Measurements from ENCODE around the gene GOLGA1. TPM values are rescaled to one million over a fixed set of nuclear protein-coding genes. Genes with fewer than 3 reads are reported as not detected.
"Not testable (repeated sequence)": the region's sequence is repeated elsewhere in the genome, so short reads cannot be mapped to it uniquely, and the experiment has no call there.

Gene GOLGA1
- total RNA-seq, 4 donors from 2014 or later = 6.7 to 25.7 (median 15.4) TPM

- Histone ChIP-seq H3K27me3 (no peaks in the 10 kb centered on the region), H3K36me3 (no peaks in the 10 kb centered on the region), H3K9me3 (no peaks in the 10 kb centered on the region), H3K4me1 (no peaks in the 10 kb centered on the region), H3K4me3 (no peak overlapping the region), H3K27ac (no peak overlapping the region)
- TF ChIP-seq, protein P1, sequence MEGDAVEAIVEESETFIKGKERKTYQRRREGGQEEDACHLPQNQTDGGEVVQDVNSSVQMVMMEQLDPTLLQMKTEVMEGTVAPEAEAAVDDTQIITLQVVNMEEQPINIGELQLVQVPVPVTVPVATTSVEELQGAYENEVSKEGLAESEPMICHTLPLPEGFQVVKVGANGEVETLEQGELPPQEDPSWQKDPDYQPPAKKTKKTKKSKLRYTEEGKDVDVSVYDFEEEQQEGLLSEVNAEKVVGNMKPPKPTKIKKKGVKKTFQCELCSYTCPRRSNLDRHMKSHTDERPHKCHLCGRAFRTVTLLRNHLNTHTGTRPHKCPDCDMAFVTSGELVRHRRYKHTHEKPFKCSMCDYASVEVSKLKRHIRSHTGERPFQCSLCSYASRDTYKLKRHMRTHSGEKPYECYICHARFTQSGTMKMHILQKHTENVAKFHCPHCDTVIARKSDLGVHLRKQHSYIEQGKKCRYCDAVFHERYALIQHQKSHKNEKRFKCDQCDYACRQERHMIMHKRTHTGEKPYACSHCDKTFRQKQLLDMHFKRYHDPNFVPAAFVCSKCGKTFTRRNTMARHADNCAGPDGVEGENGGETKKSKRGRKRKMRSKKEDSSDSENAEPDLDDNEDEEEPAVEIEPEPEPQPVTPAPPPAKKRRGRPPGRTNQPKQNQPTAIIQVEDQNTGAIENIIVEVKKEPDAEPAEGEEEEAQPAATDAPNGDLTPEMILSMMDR (IDR thresholded peaks at IDR 0.05) = no peak
- TF ChIP-seq POLR2A (IDR thresholded peaks at IDR 0.05) = no peak
- DNase-seq = no peak
- intact Hi-C loops (cut with DNase I; ENCODE audit: low total_unique reads) = no loop called here
These were observed 96.6 kb downstream of the GOLGA1 start for GRCh38 chr9:124844291-124844690.

- Histone ChIP-seq H3K27ac (no peak overlapping the region), H3K27me3 (no peaks in the 10 kb centered on the region), H3K4me1 (no peaks in the 10 kb centered on the region), H3K9me3 (no peaks in the 10 kb centered on the region), H3K4me3 (no peak overlapping the region), H3K36me3 (no peaks in the 10 kb centered on the region)
- DNase-seq = no peak
- intact Hi-C loops (cut with DNase I; ENCODE audit: low total_unique reads) = no loop called here
- no peak for TF ChIP-seq POLR2A (IDR thresholded peaks at IDR 0.05)
- TF ChIP-seq, protein P1 (IDR thresholded peaks at IDR 0.05) = no peak
These were observed 97.3 kb downstream of the GOLGA1 start for GRCh38 chr9:124843456-124844034.

DNA sequence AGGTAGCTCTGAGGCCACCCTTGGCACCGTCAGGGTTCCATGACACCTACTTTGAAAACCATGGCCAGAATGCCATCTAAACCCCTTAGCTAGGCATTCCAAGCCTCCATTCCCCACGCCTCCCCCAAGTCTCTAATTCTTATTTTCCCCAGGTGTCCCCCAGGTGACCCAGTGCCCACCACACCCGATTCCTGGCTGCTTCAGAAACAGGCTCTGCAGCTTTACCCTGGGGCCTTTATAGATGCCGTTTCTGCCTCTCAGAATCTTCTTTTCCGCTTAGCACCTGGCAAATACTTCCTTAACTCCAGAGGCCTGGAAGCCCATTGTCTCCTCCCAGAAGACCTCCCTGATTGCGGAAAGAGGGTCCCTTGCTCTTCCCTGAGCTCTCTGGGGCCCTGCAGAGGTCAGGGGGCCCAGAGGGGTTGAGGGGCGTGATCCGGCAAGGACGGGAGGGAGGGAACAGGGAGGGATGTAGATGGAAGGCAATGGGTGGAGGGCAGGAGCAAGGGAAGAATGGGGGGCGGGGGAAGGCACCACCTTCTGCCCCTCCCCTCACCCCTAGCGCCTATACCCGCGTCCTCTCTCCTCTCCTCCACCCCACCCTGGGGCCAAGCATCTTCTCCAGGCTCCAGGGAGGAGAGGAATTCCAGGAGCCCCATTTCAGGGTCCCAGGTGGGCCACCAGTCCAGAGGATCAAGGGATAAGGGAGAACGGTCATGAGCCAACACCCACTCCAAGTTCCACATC is 99.6 kb downstream of the GOLGA1 start:
- TF ChIP-seq, protein P1 (IDR thresholded peaks at IDR 0.05) = no peak
- TF ChIP-seq POLR2A (IDR thresholded peaks at IDR 0.05) = no peak
- Histone ChIP-seq H3K9me3 (no peaks in the 10 kb centered on the region), H3K4me3 (no peak overlapping the region), H3K27me3 (no peaks in the 10 kb centered on the region), H3K4me1 (no peaks in the 10 kb centered on the region), H3K27ac (no peak overlapping the region), H3K36me3 (no peaks in the 10 kb centered on the region)
- DNase-seq = no peak
- intact Hi-C loops (cut with DNase I; ENCODE audit: low total_unique reads) = no loop called here

DNA sequence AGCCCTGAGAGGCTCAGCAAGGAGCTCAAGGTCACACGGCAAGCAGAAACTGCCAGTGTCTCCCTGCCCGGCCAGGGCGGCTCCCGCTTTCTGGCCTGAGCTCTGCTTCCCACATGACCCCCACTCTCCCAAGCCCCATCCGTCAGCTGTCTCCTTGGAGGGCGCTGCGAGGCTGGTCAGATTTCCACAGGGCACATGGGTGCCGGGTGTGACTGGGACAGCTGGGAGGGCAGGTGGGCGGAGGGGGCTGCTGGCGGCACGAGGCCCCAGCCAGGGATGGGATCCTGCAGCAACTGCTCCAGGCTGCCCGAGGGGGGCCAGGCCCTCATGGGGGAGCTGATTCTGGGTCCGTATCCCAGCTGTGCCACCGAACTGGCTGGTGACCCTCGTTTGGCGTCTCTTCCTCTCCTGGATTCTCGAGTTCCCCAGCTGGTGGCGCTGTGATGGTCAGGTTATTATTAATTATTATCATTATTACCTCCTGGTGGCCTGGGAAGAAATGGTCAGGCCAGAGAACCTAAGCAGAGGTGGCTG is 100.5 kb downstream of the GOLGA1 start:
- intact Hi-C loops (cut with DNase I; ENCODE audit: low total_unique reads) = no loop called here
- DNase-seq = no peak
- Histone ChIP-seq H3K27me3 (no peaks in the 10 kb centered on the region), H3K36me3 (no peaks in the 10 kb centered on the region), H3K27ac (no peak overlapping the region), H3K9me3 (no peaks in the 10 kb centered on the region), H3K4me3 (no peak overlapping the region), H3K4me1 (peaks cover 0 to under 1% of the 10 kb centered on the region in 2 donors)
- TF ChIP-seq POLR2A (IDR thresholded peaks at IDR 0.05) = no peak
- TF ChIP-seq, protein P1 (IDR thresholded peaks at IDR 0.05) = peak in 1 of 4 experiments; percentile 11

GRCh38 chr9:124839612-124840299 is 101.1 kb downstream of the GOLGA1 start:
- Histone ChIP-seq H3K36me3 (no peaks in the 10 kb centered on the region), H3K9me3 (no peaks in the 10 kb centered on the region), H3K27ac (no peak overlapping the region), H3K27me3 (no peaks in the 10 kb centered on the region), H3K4me1 (peaks cover 0 to 4% of the 10 kb centered on the region in 2 donors), H3K4me3 (no peak overlapping the region)
- DNase-seq = no peak
- intact Hi-C loops (cut with DNase I; ENCODE audit: low total_unique reads) = no loop called here
- TF ChIP-seq, protein P1 (IDR thresholded peaks at IDR 0.05) = peak in 1 of 4 experiments; percentile 24
- no peak for TF ChIP-seq POLR2A (IDR thresholded peaks at IDR 0.05)

DNA sequence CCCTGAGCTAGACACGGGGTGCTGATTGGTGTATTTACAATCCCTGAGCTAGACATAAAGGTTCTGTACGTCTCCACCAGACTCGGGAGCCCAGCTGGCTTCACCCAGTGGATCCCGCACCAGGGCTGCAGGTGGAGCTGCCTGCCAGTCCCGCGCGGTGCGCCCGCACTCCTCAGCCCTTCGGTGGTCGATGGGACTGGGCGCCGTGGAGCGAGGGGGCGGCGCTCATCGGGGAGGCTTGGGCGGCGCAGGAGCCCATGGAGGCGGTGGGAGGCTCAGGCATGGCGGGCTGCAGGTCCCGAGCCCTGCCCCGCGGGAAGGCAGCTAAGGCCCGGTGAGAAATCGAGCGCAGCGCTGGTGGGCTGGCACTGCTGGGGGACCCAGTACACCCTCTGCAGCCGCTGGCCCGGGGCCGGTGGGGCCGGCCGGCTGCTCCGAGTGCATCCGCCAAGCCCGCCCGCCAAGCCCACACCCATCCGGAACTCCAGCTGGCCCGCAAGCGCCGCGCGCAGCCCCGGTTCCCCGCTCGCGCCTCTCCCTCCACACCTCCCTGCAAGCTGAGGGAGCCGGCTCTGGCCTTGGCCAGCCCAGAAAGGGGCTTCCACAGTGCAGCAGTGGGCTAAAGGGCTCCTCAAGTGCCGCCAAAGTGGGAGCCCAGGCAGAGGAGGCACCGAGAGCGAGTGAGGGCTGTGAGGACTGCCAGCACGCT is 102.2 kb downstream of the GOLGA1 start:
- H3K36me3 ChIP-seq; H3K4me1 ChIP-seq; intact Hi-C loops (cut with DNase I; ENCODE audit: low total_unique reads); H3K27me3 ChIP-seq; H3K9me3 ChIP-seq; DNase-seq; H3K27ac ChIP-seq: not testable (repeated sequence)
- H3K4me3 ChIP-seq = peak overlapping the region in 1 of 2 donors; percentile 28

- H3K36me3 ChIP-seq; DNase-seq; H3K9me3 ChIP-seq; H3K4me1 ChIP-seq; H3K27ac ChIP-seq; H3K27me3 ChIP-seq; intact Hi-C loops (cut with DNase I; ENCODE audit: low total_unique reads); H3K4me3 ChIP-seq: not testable (repeated sequence)
These were observed 102.8 kb downstream of the GOLGA1 start for GRCh38 chr9:124838132-124838531.

All from uterus (tissue), 4 donors.